K562 (cell line): ENCODE results near the gene ACKR2. TPM values are rescaled to one million over a fixed set of nuclear protein-coding genes. Genes with fewer than 3 reads are reported as not detected.

Experiments used
- ATAC-seq: fragments of 200-7000 bp; cut with Tn5 transposase; 3 replicates; pipeline ENCODE4 v1.9.1; 2020; ENCODE audit warnings: moderate library complexity
- BruUV-seq: library from RNA; stranded (reverse); fragments of 400-500 nt; replicated peaks from 2 replicates; lab custom pipeline; 2021; lab: Mats Ljungman, UMichigan
- CTCF ChIA-PET: fragments of 300-600 bp; formaldehyde crosslinking; extraction: SDS; loops from one replicate; lab custom pipeline; 2021; ENCODE audit warnings: low intra/inter-chr PET ratio; lab: Yijun Ruan, JAX
- POLR2A ChIA-PET: fragments of 300-600, 350-650 bp; sonication (Branson Sonifier 250); formaldehyde crosslinking; extraction: SDS; loops from one replicate; lab custom pipeline; 2021; ENCODE audit warnings: antibody characterized with exemption, inconsistent platforms; lab: Yijun Ruan, JAX
- DNase-seq, 4 experiments: peaks; one replicate each; pipeline versions ENCODE4 v3.0.0 to v3.0.0-alpha.2; 2011 to 2018; ENCODE audit warnings: low spot score in 3 of 4, mixed read lengths in 3 of 4; ENCODE audit errors: extremely low read depth in 1 of 4
- FAIRE-seq: peaks from 2 replicates; lab custom pipeline; 2011; peaks lifted over from hg19 to GRCh38; lab: Jason Lieb, UNC
- H2AFZ ChIP-seq: 2 replicates; pipeline ENCODE4 v1.6.0; 2011; ENCODE audit warnings: low read depth, low read length, control low read depth, inconsistent platforms
- H3K27ac ChIP-seq: fragments of 200-600 bp; 3 replicates; pipeline ENCODE4 v1.8.0; 2011; ENCODE audit warnings: low read depth, mild to moderate bottlenecking, control low read depth, inconsistent platforms, low read length, moderate library complexity, mixed read lengths; ENCODE audit errors: extremely low read depth
- H3K27me3 ChIP-seq, 2 experiments: fragments of 300-600 bp in 1 of 2; 2 replicates in 1 of 2; 3 replicates in 1 of 2; pipeline versions ENCODE4 v1.6.0 to v1.8.0; 2011; ENCODE audit warnings: inconsistent platforms in 2 of 2, low read length in 2 of 2, mild to moderate bottlenecking in 1 of 2, mixed read lengths in 1 of 2, moderate library complexity in 1 of 2; ENCODE audit not compliant: control insufficient read depth in 2 of 2, insufficient read depth in 2 of 2
- H3K36me3 ChIP-seq: fragments of 300-600 bp; 3 replicates; pipeline ENCODE4 v1.8.0; 2011; ENCODE audit warnings: mild to moderate bottlenecking, low read length, inconsistent platforms; ENCODE audit not compliant: control insufficient read depth, insufficient read depth
- H3K4me1 ChIP-seq, 2 experiments: fragments of 200-600 bp in 1 of 2; replicated peaks in 1 of 2; 2 replicates in 1 of 2; 3 replicates in 1 of 2; pipeline versions ENCODE4 v1.5.1 to v1.8.0; 2011; ENCODE audit warnings: inconsistent platforms in 2 of 2, low read length in 2 of 2, mild to moderate bottlenecking in 1 of 2, mixed read lengths in 1 of 2, moderate library complexity in 1 of 2; ENCODE audit not compliant: control insufficient read depth in 2 of 2, insufficient read depth in 2 of 2
- H3K4me2 ChIP-seq: 2 replicates; pipeline ENCODE4 v1.6.1; 2011; ENCODE audit warnings: low read length, control low read depth, inconsistent platforms, mixed read lengths; ENCODE audit not compliant: insufficient read depth
- H3K4me3 ChIP-seq: fragments of 200-600 bp; sonication (generic), shearing (Covaris generic); 2 replicates; pipeline ENCODE4 v1.5.1; 2016; ENCODE audit warnings: control low read depth, inconsistent platforms
- H3K79me2 ChIP-seq: fragments of 200-600 bp; 3 replicates; pipeline ENCODE4 v1.8.0; 2011; ENCODE audit warnings: low read length, inconsistent platforms; ENCODE audit not compliant: control insufficient read depth, insufficient read depth
- H3K9ac ChIP-seq, 2 experiments: 2 replicates each; pipeline versions ENCODE4 v1.6.0 to v1.6.1; 2011; ENCODE audit warnings: low read depth in 2 of 2, low read length in 2 of 2, control low read depth in 1 of 2, inconsistent platforms in 1 of 2, mild to moderate bottlenecking in 1 of 2, mixed read lengths in 1 of 2; ENCODE audit not compliant: insufficient read depth in 1 of 2
- H3K9me1 ChIP-seq: one replicate; pipeline ENCODE4 v1.6.0; 2011; ENCODE audit warnings: inconsistent platforms, mild to moderate bottlenecking, low read length, moderate library complexity; ENCODE audit not compliant: control insufficient read depth, insufficient read depth
- H3K9me3 ChIP-seq: replicated peaks from 2 replicates; pipeline ENCODE4 v1.5.1; 2011; ENCODE audit warnings: low read depth, low read length, inconsistent platforms; ENCODE audit not compliant: control insufficient read depth, insufficient read depth
- H4K20me1 ChIP-seq: replicated peaks from 2 replicates; pipeline ENCODE4 v1.6.1; 2011; ENCODE audit warnings: low read length, inconsistent platforms, mixed read lengths; ENCODE audit not compliant: control insufficient read depth, insufficient read depth
- AFF1 ChIP-seq, 2 experiments: fragments of 450-650 bp; IDR thresholded peaks; 2 replicates each; pipeline ENCODE4 v1.6.1; 2018; ENCODE audit warnings: mild to moderate bottlenecking in 2 of 2, low read depth in 1 of 2; ENCODE audit not compliant: partially characterized antibody in 2 of 2
- BCOR ChIP-seq: fragments of 450-650 bp; IDR thresholded peaks from 2 replicates; pipeline ENCODE4 v1.6.1; 2016
- CAMTA2 ChIP-seq: fragments of 250-450 bp; sonication (Bioruptor Pico); conservative IDR thresholded peaks from 2 replicates; pipeline ENCODE4 v1.5.1; 2022
- CC2D1A ChIP-seq: fragments of 450-650 bp; IDR thresholded peaks from 2 replicates; pipeline ENCODE4 v1.6.1; 2017; ENCODE audit warnings: mild to moderate bottlenecking
- FOXM1 ChIP-seq, 2 experiments: fragments of 450-650 bp in 1 of 2; sonication (generic) in 1 of 2; formaldehyde crosslinking in 1 of 2; IDR thresholded peaks; 2 replicates each; pipeline versions ENCODE4 v1.6.1 to v1.9.0; 2017 to 2022; ENCODE audit warnings: low read depth in 2 of 2, mild to moderate bottlenecking in 2 of 2, missing genetic modification reagents in 1 of 2, moderate library complexity in 1 of 2
- GATA2 ChIP-seq: sonication (generic); formaldehyde crosslinking; IDR thresholded peaks from 2 replicates; pipeline ENCODE4 v1.4.0; 2020; ENCODE audit warnings: mild to moderate bottlenecking, missing genetic modification reagents
- MAFG ChIP-seq: fragments of 450-650 bp; conservative IDR thresholded peaks from 2 replicates; pipeline ENCODE4 v1.6.1; 2016; ENCODE audit warnings: missing genetic modification characterization, missing compliant biosample characterization
- RBM25 ChIP-seq: fragments of 200-400 bp; formaldehyde crosslinking; IDR thresholded peaks from 2 replicates; pipeline ENCODE4 v1.6.1; 2018; ENCODE audit warnings: low read length, low read depth, moderate library complexity; ENCODE audit not compliant: severe bottlenecking
- SRSF9 ChIP-seq: fragments of 200-400 bp; formaldehyde crosslinking; IDR thresholded peaks from 2 replicates; pipeline ENCODE4 v1.6.1; 2017; ENCODE audit warnings: low read depth, low read length, borderline replicate concordance
- ZFP36 ChIP-seq: fragments of 150-350 bp; IDR thresholded peaks from 2 replicates; pipeline ENCODE4 v1.6.1; 2018; ENCODE audit warnings: low read length, low read depth; ENCODE audit not compliant: partially characterized antibody
- ZNF41 ChIP-seq: fragments of 250-450 bp; sonication (Bioruptor Pico); conservative IDR thresholded peaks from 2 replicates; pipeline ENCODE4 v1.4.0; 2020; ENCODE audit warnings: mild to moderate bottlenecking
- ZNF583 ChIP-seq: fragments of 250-450 bp; sonication (Bioruptor Pico); IDR thresholded peaks from 2 replicates; pipeline ENCODE4 v1.4.0; 2020
- WGBS: fragments of 100-300 bp; shearing (Covaris generic); methylation state at CpG from one replicate; pipeline ENCODE4 v1.1.6; 2016; ENCODE audit warnings: low coverage, mixed read lengths; ENCODE audit not compliant: insufficient coverage; ENCODE audit errors: missing lambda C conversion rate; 5-methylcytosine and 5-hydroxymethylcytosine counted together
- in situ Hi-C: fragments of 300-500 bp; cut with MboI; formaldehyde crosslinking; loops from 4 replicates; pipeline ENCODE4 v1.15.0; 2018; ENCODE audit warnings: inconsistent platforms, mixed read lengths
- intact Hi-C: fragments of 100-400 bp; cut with micrococcal nuclease; formaldehyde crosslinking; loops from 2 replicates; pipeline ENCODE4 v1.14.2; 2022
- polyA plus RNA-seq, 8 experiments: library from polyadenylated mRNA; depleted of rRNA in 4 of 8; stranded (reverse) in 5 of 8; unstranded in 3 of 8; fragments of >200 nt; fragmentation: Nextera tagmentation in 2 of 8; fragmentation: Illumina TruSeq in 1 of 8; extraction: Ambion mirVana in 2 of 8; extraction: Trizol in 1 of 8; gene quantifications; 2 replicates each; pipeline versions ENCODE4 v1.2.1 to v1.2.3, GENCODE V29; 2011 to 2014; ENCODE audit warnings: inconsistent platforms in 1 of 8, missing spikeins in 1 of 8
- total RNA-seq, 7 experiments: library from RNA; depleted of rRNA in 6 of 7; stranded (reverse); fragments of >200 nt in 6 of 7; fragmentation: Illumina TruSeq in 2 of 7; extraction: Trizol in 2 of 7; gene quantifications; 2 replicates each; pipeline versions ENCODE4 v1.2.1 to v1.2.3, GENCODE V29; 2011 to 2021; ENCODE audit warnings: low replicate concordance in 1 of 7

The ACKR2 gene
- total and polyA plus RNA-seq, 9 of the 15 experiments (the other 6 are each of a cell fraction or from before 2014, with no cell fraction given), result 0.03 to 0.69 (median 0.25) TPM; not detected in 1

- in situ Hi-C loops (no loop called here), intact Hi-C loops (no loop called here)
- Histone ChIP-seq H3K9ac (no peak overlapping the region), H3K79me2 (no peaks in the 10 kb centered on the region), H3K4me3 (no peak overlapping the region), H3K9me3 (no peaks in the 10 kb centered on the region), H3K4me1 (peaks cover 7 to 29% of the 10 kb centered on the region in 2 experiments; a peak in 3 of 5 replicates), H3K36me3 (no peaks in the 10 kb centered on the region), H3K27ac (no peak overlapping the region), H3K4me2 (no peak overlapping the region), H4K20me1 (no peaks in the 10 kb centered on the region), H2AFZ (no peak overlapping the region), H3K9me1 (no peaks in the 10 kb centered on the region), H3K27me3 (peaks cover 4 to 44% of the 10 kb centered on the region in 2 experiments; a peak in 2 of 5 replicates)
- POLR2A ChIA-PET, result interaction anchor here (0.6 to 1.6 kb wide), 4 partner anchors 13 to 233 kb away, joined by 3 to 4 read pairs (median 4); no protein-coding TSS in a partner anchor
- WGBS, result 0% methylated on average over 1 of the region's 1 CpG
- CTCF ChIA-PET, result no interaction called here
- TF ChIP-seq SRSF9, result no peak
- TF ChIP-seq RBM25, result peak; percentile 20
- TF ChIP-seq FOXM1 (IDR thresholded peaks at IDR 0.05; ENCODE audit: low read depth), result no peak
- no peak for TF ChIP-seq FOXM1 (CRISPR knock-in tag; IDR thresholded peaks at IDR 0.05; ENCODE audit: low read depth)
- TF ChIP-seq ZFP36, result peak; percentile 31
- no peak for TF ChIP-seq CC2D1A
- no peak for TF ChIP-seq CAMTA2 (CRISPR knock-in tag)
- peak; percentile 58; the same call in 1 of the 2 replicates for TF ChIP-seq BCOR
- no peak for TF ChIP-seq GATA2 (CRISPR knock-in tag)
- no peak for TF ChIP-seq ZNF583 (CRISPR knock-in tag)
- TF ChIP-seq AFF1 (IDR thresholded peaks at IDR 0.05; ENCODE audit: low read depth in 1 of 2, partially characterized antibody in 2 of 2), result no peak
- TF ChIP-seq ZNF41 (CRISPR knock-in tag), result no peak
- no peak for TF ChIP-seq MAFG (tag)
- BruUV-seq, result no TSS peak
- ATAC-seq, result no peak
- FAIRE-seq, result no peak
- no peak for DNase-seq
Measured at GRCh38 chr3:42853056-42853455, 43.8 kb downstream of the ACKR2 start.
